SK-N-SH treated with all-trans-retinoic acid at 6 μM for 48 hours (cell line): ENCODE data around the gene VPS13D.

Experiments used
- ATAC-seq: fragments of 200-7000 bp; cut with Tn5 transposase; 3 replicates; pipeline ENCODE4 v1.9.1; 2020; ENCODE audit warnings: mild to moderate bottlenecking, moderate library complexity
- ARNTL ChIP-seq: fragments of 450-650 bp; formaldehyde crosslinking; IDR thresholded peaks from 2 replicates; pipeline ENCODE4 v1.5.0; 2020; ENCODE audit warnings: low read depth, mild to moderate bottlenecking, moderate library complexity, borderline replicate concordance
- BACH2 ChIP-seq: fragments of 250-450 bp; sonication (Bioruptor Pico); IDR thresholded peaks from 2 replicates; pipeline ENCODE4 v1.9.0; 2021; ENCODE audit warnings: mild to moderate bottlenecking, borderline replicate concordance
- CSDC2 ChIP-seq: fragments of 250-450 bp; sonication (Bioruptor Pico); IDR thresholded peaks from 2 replicates; pipeline ENCODE4 v1.5.0; 2020; ENCODE audit warnings: mild to moderate bottlenecking, moderate library complexity
- ESRRG ChIP-seq: fragments of 250-450 bp; sonication (Bioruptor Pico); IDR thresholded peaks from 2 replicates; pipeline ENCODE4 v1.6.1; 2021; ENCODE audit warnings: mild to moderate bottlenecking
- GLIS3 ChIP-seq: fragments of 250-450 bp; sonication (Bioruptor Pico); IDR thresholded peaks from 2 replicates; pipeline ENCODE4 v1.5.0; 2020; ENCODE audit warnings: mild to moderate bottlenecking, moderate library complexity
- ISL1 ChIP-seq: fragments of 250-450 bp; sonication (Bioruptor Pico); IDR thresholded peaks from 2 replicates; pipeline ENCODE4 v2.1.2; 2022; ENCODE audit warnings: mild to moderate bottlenecking, moderate library complexity
- PPARA ChIP-seq: fragments of 250-450 bp; sonication (Bioruptor Pico); IDR thresholded peaks from 2 replicates; pipeline ENCODE4 v1.5.0; 2020; ENCODE audit warnings: mild to moderate bottlenecking, borderline replicate concordance
- RARB ChIP-seq: fragments of 250-450 bp; sonication (Bioruptor Pico); IDR thresholded peaks from 2 replicates; pipeline ENCODE4 v1.8.0; 2021; ENCODE audit warnings: mild to moderate bottlenecking, moderate library complexity
- SNAI2 ChIP-seq: fragments of 250-450 bp; sonication (Bioruptor Pico); IDR thresholded peaks from 2 replicates; pipeline ENCODE4 v1.5.0; 2020; ENCODE audit warnings: mild to moderate bottlenecking, moderate library complexity
- TCF4 ChIP-seq: fragments of 250-450 bp; sonication (Bioruptor Pico); IDR thresholded peaks from 2 replicates; pipeline ENCODE4 v1.8.0; 2021; ENCODE audit warnings: mild to moderate bottlenecking, moderate library complexity, borderline replicate concordance
- TOX ChIP-seq: fragments of 250-450 bp; sonication (Bioruptor Pico); IDR thresholded peaks from 2 replicates; pipeline ENCODE4 v1.8.0; 2021; ENCODE audit warnings: mild to moderate bottlenecking, moderate library complexity, borderline replicate concordance
- ZC3H10 ChIP-seq: fragments of 250-450 bp; sonication (Bioruptor Pico); IDR thresholded peaks from 2 replicates; pipeline ENCODE4 v1.5.1; 2021; ENCODE audit warnings: mild to moderate bottlenecking, moderate library complexity
- ZFP3 ChIP-seq: fragments of 250-450 bp; sonication (Bioruptor Pico); IDR thresholded peaks from 2 replicates; pipeline ENCODE4 v1.5.0; 2020; ENCODE audit warnings: mild to moderate bottlenecking, moderate library complexity
- ZFP30 ChIP-seq: fragments of 450-650 bp; formaldehyde crosslinking; IDR thresholded peaks from 2 replicates; pipeline ENCODE4 v1.5.0; 2022; ENCODE audit warnings: mild to moderate bottlenecking, moderate library complexity
- ZNF565 ChIP-seq: fragments of 450-650 bp; formaldehyde crosslinking; conservative IDR thresholded peaks from 2 replicates; pipeline ENCODE4 v1.5.0; 2020; ENCODE audit warnings: low read depth, mild to moderate bottlenecking, moderate library complexity
- ZNF70 ChIP-seq: fragments of 450-650 bp; formaldehyde crosslinking; IDR thresholded peaks from 2 replicates; pipeline ENCODE4 v1.5.0; 2020; ENCODE audit warnings: mild to moderate bottlenecking, moderate library complexity
- ZNF8 ChIP-seq: fragments of 450-650 bp; formaldehyde crosslinking; IDR thresholded peaks from 2 replicates; pipeline ENCODE4 v1.5.0; 2020; ENCODE audit warnings: mild to moderate bottlenecking, moderate library complexity
- TF ChIP-seq, protein P1 (sequence below): fragments of 250-450 bp; sonication (Bioruptor Pico); IDR thresholded peaks from 2 replicates; pipeline ENCODE4 v1.5.1; 2020; ENCODE audit warnings: low read depth, mild to moderate bottlenecking, moderate library complexity
- TF ChIP-seq, protein P2 (sequence below): fragments of 250-450 bp; sonication (Bioruptor Pico); IDR thresholded peaks from 2 replicates; pipeline ENCODE4 v1.8.0; 2021; ENCODE audit warnings: low read depth, mild to moderate bottlenecking, moderate library complexity, borderline replicate concordance
- TF ChIP-seq, protein P3 (sequence below): fragments of 250-450 bp; sonication (Bioruptor Pico); IDR thresholded peaks from 2 replicates; pipeline ENCODE4 v1.8.0; 2020; ENCODE audit warnings: mild to moderate bottlenecking, moderate library complexity, borderline replicate concordance
- TF ChIP-seq, protein P4 (sequence below): fragments of 250-450 bp; sonication (Bioruptor Pico); IDR thresholded peaks from 2 replicates; pipeline ENCODE4 v1.5.1; 2021; ENCODE audit warnings: mild to moderate bottlenecking, moderate library complexity

The VPS13D gene

DNA sequence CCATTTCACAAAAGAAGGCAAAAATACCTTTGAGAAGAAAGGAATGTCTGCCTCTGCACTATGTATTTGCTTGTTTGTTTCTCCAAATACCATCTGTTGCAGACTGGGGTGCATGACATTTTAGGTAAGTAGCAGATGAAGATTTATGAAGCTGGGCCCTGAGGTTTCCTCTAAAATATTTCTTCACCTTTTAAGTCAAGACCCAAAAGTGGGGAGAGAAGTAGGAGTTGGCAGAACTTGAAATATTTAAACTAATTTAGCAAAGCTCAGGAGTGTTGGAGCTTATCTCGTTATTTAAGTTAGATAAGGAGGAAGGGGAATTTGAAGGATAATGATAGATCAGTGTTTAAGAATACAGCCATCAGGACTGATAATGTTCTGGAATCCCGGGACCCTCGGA lies 235.3 kb downstream of the VPS13D start:
- no peak; the same call in 2 of the 3 replicates for ATAC-seq
- TF ChIP-seq, protein P1, sequence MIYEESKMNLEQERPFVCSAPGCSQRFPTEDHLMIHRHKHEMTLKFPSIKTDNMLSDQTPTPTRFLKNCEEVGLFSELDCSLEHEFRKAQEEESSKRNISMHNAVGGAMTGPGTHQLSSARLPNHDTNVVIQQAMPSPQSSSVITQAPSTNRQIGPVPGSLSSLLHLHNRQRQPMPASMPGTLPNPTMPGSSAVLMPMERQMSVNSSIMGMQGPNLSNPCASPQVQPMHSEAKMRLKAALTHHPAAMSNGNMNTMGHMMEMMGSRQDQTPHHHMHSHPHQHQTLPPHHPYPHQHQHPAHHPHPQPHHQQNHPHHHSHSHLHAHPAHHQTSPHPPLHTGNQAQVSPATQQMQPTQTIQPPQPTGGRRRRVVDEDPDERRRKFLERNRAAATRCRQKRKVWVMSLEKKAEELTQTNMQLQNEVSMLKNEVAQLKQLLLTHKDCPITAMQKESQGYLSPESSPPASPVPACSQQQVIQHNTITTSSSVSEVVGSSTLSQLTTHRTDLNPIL = no peak
- no peak for TF ChIP-seq ZNF8 (CRISPR knock-in tag)
- no peak for TF ChIP-seq ARNTL (CRISPR knock-in tag)
- TF ChIP-seq ZNF70 (CRISPR knock-in tag) = no peak
- no peak for TF ChIP-seq ZFP30 (CRISPR knock-in tag)
- no peak for TF ChIP-seq ZNF565
- no peak for TF ChIP-seq ESRRG
- TF ChIP-seq BACH2 (CRISPR knock-in tag) = no peak
- no peak for TF ChIP-seq ISL1 (CRISPR knock-in tag)

DNA sequence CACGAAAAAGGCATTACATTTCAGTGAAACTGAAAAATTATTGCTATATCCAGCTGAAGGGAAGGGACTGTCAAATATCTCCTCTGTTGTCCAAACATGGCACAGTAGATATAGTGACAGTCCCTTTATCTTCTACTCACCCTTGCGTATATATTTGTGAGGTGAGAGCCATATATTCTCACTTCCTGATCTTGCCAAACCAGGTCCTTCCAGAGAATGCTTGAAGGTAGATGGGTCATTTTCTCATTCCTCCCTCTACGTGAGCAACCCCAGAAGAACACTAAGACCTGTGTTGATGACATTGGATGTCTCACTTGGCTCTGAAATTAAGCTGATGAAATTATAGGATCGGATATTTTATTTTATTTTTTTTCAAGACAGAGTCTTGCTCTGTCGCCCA lies 237.0 kb downstream of the VPS13D start:
- TF ChIP-seq GLIS3 (CRISPR knock-in tag) = no peak
- no peak for TF ChIP-seq ZC3H10 (CRISPR knock-in tag)
- TF ChIP-seq ZNF565 = no peak
- no peak for TF ChIP-seq PPARA
- TF ChIP-seq, protein P2, sequence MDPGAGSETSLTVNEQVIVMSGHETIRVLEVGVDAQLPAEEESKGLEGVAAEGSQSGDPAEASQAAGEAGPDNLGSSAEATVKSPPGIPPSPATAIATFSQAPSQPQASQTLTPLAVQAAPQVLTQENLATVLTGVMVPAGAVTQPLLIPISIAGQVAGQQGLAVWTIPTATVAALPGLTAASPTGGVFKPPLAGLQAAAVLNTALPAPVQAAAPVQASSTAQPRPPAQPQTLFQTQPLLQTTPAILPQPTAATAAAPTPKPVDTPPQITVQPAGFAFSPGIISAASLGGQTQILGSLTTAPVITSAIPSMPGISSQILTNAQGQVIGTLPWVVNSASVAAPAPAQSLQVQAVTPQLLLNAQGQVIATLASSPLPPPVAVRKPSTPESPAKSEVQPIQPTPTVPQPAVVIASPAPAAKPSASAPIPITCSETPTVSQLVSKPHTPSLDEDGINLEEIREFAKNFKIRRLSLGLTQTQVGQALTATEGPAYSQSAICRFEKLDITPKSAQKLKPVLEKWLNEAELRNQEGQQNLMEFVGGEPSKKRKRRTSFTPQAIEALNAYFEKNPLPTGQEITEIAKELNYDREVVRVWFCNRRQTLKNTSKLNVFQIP = no peak
- TF ChIP-seq, protein P3, sequence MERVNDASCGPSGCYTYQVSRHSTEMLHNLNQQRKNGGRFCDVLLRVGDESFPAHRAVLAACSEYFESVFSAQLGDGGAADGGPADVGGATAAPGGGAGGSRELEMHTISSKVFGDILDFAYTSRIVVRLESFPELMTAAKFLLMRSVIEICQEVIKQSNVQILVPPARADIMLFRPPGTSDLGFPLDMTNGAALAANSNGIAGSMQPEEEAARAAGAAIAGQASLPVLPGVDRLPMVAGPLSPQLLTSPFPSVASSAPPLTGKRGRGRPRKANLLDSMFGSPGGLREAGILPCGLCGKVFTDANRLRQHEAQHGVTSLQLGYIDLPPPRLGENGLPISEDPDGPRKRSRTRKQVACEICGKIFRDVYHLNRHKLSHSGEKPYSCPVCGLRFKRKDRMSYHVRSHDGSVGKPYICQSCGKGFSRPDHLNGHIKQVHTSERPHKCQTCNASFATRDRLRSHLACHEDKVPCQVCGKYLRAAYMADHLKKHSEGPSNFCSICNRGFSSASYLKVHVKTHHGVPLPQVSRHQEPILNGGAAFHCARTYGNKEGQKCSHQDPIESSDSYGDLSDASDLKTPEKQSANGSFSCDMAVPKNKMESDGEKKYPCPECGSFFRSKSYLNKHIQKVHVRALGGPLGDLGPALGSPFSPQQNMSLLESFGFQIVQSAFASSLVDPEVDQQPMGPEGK (CRISPR knock-in tag) = no peak
- TF ChIP-seq RARB (CRISPR knock-in tag) = no peak
- TF ChIP-seq ZNF70 (CRISPR knock-in tag) = no peak
- TF ChIP-seq ARNTL (CRISPR knock-in tag) = no peak
- TF ChIP-seq, all 23 proteins: peak for 0
- no peak for ATAC-seq

DNA sequence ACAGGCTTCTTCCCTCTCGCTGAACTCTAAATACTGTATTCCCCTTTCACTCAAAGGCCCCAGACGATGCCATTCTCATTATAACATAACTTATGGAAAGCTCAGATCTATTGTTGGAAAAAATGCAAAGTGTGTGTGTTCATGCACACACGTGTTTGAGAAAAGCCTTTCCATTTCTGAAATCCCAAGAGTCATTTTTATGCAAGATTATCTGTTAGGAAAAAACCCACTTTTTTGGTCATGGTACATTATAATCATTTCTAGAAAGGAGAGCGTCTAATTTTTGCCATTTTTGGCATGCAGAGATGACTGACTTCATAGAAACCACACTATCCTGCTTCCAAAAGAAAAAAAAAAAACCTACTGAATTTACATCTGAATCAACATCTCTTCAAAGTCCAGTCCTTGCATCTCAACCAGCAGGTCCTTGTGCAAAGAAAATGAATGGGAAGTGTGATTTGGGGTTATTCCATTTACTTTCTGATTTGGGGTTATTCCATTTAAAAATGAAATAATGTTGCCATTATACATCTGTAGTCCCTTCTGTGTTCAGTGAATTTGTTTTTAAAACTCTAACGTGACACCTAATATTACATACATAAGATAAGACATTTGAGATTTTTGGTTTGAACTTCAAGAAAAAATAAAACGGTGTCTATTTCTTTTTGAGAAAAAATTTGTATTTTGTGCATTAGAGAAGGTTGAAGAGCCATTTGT lies 237.9 kb downstream of the VPS13D start:
- TF ChIP-seq ZFP30 (CRISPR knock-in tag) = no peak
- no peak for TF ChIP-seq ZC3H10 (CRISPR knock-in tag)
- TF ChIP-seq GLIS3 (CRISPR knock-in tag) = no peak
- TF ChIP-seq ISL1 (CRISPR knock-in tag) = no peak
- TF ChIP-seq, protein P2 = no peak
- TF ChIP-seq ESRRG = no peak
- TF ChIP-seq, protein P4, sequence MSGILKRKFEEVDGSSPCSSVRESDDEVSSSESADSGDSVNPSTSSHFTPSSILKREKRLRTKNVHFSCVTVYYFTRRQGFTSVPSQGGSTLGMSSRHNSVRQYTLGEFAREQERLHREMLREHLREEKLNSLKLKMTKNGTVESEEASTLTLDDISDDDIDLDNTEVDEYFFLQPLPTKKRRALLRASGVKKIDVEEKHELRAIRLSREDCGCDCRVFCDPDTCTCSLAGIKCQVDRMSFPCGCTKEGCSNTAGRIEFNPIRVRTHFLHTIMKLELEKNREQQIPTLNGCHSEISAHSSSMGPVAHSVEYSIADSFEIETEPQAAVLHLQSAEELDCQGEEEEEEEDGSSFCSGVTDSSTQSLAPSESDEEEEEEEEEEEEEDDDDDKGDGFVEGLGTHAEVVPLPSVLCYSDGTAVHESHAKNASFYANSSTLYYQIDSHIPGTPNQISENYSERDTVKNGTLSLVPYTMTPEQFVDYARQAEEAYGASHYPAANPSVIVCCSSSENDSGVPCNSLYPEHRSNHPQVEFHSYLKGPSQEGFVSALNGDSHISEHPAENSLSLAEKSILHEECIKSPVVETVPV (CRISPR knock-in tag) = no peak
- no peak for TF ChIP-seq TOX
- TF ChIP-seq ZFP3 = no peak
- TF ChIP-seq ARNTL (CRISPR knock-in tag) = no peak
- no peak for TF ChIP-seq ZNF8 (CRISPR knock-in tag)
- TF ChIP-seq TCF4 = no peak
- no peak for TF ChIP-seq ZNF565
- TF ChIP-seq SNAI2 = no peak
- TF ChIP-seq CSDC2 (CRISPR knock-in tag) = no peak
- no peak for TF ChIP-seq PPARA
- TF ChIP-seq BACH2 (CRISPR knock-in tag) = no peak
- ATAC-seq = no peak

DNA sequence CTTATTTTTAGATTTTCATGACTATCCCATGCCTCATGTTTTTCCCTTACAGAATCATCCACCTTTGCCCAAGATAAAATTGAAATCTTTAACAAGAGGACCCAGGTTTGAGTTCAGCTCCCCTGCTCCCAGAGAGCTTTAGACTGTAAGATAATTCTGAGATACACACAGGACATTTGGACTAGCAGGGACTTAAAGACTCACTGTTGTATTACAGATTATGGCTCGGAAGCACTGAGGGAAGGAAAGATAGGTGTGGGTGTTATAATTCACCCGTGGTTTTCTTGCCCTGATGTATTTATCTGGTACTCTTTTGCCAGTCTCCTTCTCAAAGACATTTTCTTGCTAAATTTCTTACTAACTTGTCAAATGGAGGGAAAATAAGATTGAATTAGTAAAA lies 238.5 kb downstream of the VPS13D start:
- ATAC-seq = no peak
- TF ChIP-seq ESRRG (no peak), ISL1 (CRISPR knock-in tag) (no peak), ZNF565 (no peak), GLIS3 (CRISPR knock-in tag) (no peak), CSDC2 (CRISPR knock-in tag) (no peak), SNAI2 (no peak), ZNF8 (CRISPR knock-in tag) (no peak), TCF4 (no peak), ZC3H10 (CRISPR knock-in tag) (no peak)
- TF ChIP-seq, protein P1 = no peak
- TF ChIP-seq, protein P4 (CRISPR knock-in tag) = no peak
- TF ChIP-seq, all 23 proteins: peak for 0
